Endothelial cell of umbilical vein (primary cell): ENCODE results near the gene IGFBP4. TPM values are rescaled to one million over a fixed set of nuclear protein-coding genes. Genes with fewer than 3 reads are reported as not detected.

Experiments
- BruUV-seq: library from RNA; stranded (reverse); fragments of 400-500 nt; replicated peaks from 2 replicates; lab custom pipeline; 2021; lab: Mats Ljungman, UMichigan
- CTCF ChIA-PET: fragments of 300-600, 350-600 bp; sonication (Branson Sonifier 250); formaldehyde crosslinking; loops from one replicate; lab custom pipeline; 2021; ENCODE audit warnings: antibody characterized with exemption, inconsistent platforms; lab: Charles Lee
- POLR2A ChIA-PET: fragments of 300-600, 350-600 bp; sonication (Branson Sonifier 250); formaldehyde crosslinking; loops from one replicate; lab custom pipeline; 2021; ENCODE audit warnings: antibody characterized with exemption, inconsistent platforms; lab: Charles Lee
- DNase-seq: peaks from one replicate; pipeline ENCODE4 v3.0.0-alpha.2; 2011; ENCODE audit warnings: low read depth, low spot score
- FAIRE-seq: peaks from 2 replicates; lab custom pipeline; 2011; peaks lifted over from hg19 to GRCh38; lab: Jason Lieb, UNC
- H2AFZ ChIP-seq: 2 replicates; pipeline ENCODE4 v1.6.0; 2012; ENCODE audit warnings: low read depth, low read length, control low read depth, inconsistent platforms
- H3K27ac ChIP-seq: 2 replicates; pipeline ENCODE4 v1.5.1; 2011; ENCODE audit warnings: low read depth, mild to moderate bottlenecking, control low read depth, low read length, moderate library complexity; ENCODE audit not compliant: insufficient read depth
- H3K27me3 ChIP-seq, 2 experiments: 2 replicates each; pipeline versions ENCODE4 v1.6.0 to v1.6.1; 2011; ENCODE audit warnings: low read length in 2 of 2, mixed read lengths in 1 of 2; ENCODE audit not compliant: control insufficient read depth in 2 of 2, insufficient read depth in 2 of 2
- H3K36me3 ChIP-seq, 2 experiments: 2 replicates in 1 of 2; 3 replicates in 1 of 2; pipeline ENCODE4 v1.5.1; 2011; ENCODE audit warnings: low read length in 2 of 2, mild to moderate bottlenecking in 1 of 2, moderate library complexity in 1 of 2; ENCODE audit not compliant: control insufficient read depth in 2 of 2, insufficient read depth in 2 of 2; ENCODE audit errors: extremely low read depth in 1 of 2
- H3K4me1 ChIP-seq: 3 replicates; pipeline ENCODE4 v1.5.1; 2011; ENCODE audit warnings: mild to moderate bottlenecking, low read length; ENCODE audit not compliant: control insufficient read depth, insufficient read depth; ENCODE audit errors: extremely low read depth
- H3K4me2 ChIP-seq: 2 replicates; pipeline ENCODE4 v1.6.1; 2011; ENCODE audit warnings: low read length, control low read depth, mixed read lengths; ENCODE audit not compliant: insufficient read depth
- H3K4me3 ChIP-seq, 3 experiments: fragments of 200-600 bp in 1 of 3; sonication (generic), shearing (Covaris generic) in 1 of 3; replicated peaks in 1 of 3; 2 replicates each; pipeline ENCODE4 v1.5.1; 2011 to 2016; ENCODE audit warnings: control low read depth in 3 of 3, low read length in 3 of 3, mild to moderate bottlenecking in 2 of 3, inconsistent platforms in 1 of 3, low read depth in 1 of 3, moderate library complexity in 1 of 3; ENCODE audit not compliant: insufficient read depth in 1 of 3
- H3K79me2 ChIP-seq: 2 replicates; pipeline ENCODE4 v1.6.0; 2012; ENCODE audit warnings: low read length, inconsistent platforms; ENCODE audit not compliant: control insufficient read depth, insufficient read depth
- H3K9ac ChIP-seq: replicated peaks from 2 replicates; pipeline ENCODE3; 2011; ENCODE audit warnings: low read length, control low read depth; ENCODE audit not compliant: insufficient read depth; ENCODE audit errors: extremely low read depth
- H3K9me1 ChIP-seq: replicated peaks from 3 replicates; pipeline ENCODE4 v1.6.0; 2011; ENCODE audit warnings: mild to moderate bottlenecking, low read length; ENCODE audit not compliant: control insufficient read depth, insufficient read depth; ENCODE audit errors: extremely low read depth
- H3K9me3 ChIP-seq: replicated peaks from 2 replicates; pipeline ENCODE4 v1.5.1; 2012; ENCODE audit warnings: low read length, inconsistent platforms; ENCODE audit not compliant: control insufficient read depth, insufficient read depth
- H4K20me1 ChIP-seq: replicated peaks from 2 replicates; pipeline ENCODE3; 2011; ENCODE audit warnings: mild to moderate bottlenecking, low read length; ENCODE audit not compliant: control insufficient read depth, insufficient read depth; ENCODE audit errors: extremely low read depth
- CTCF ChIP-seq, 2 donors: IDR thresholded peaks; 1 replicate in 1 of 2; 2 replicates in 1 of 2; pipeline ENCODE4 v1.5.1; 2011; ENCODE audit warnings: low read length in 2 of 2, mild to moderate bottlenecking in 2 of 2, moderate library complexity in 2 of 2, control low read depth in 1 of 2, inconsistent platforms in 1 of 2, low read depth in 1 of 2; ENCODE audit not compliant: insufficient read depth in 1 of 2; ENCODE audit errors: extremely low read depth in 1 of 2
- EZH2 ChIP-seq: IDR thresholded peaks from 2 replicates; pipeline ENCODE4 v1.6.1; 2012; ENCODE audit warnings: borderline replicate concordance, low read depth, mild to moderate bottlenecking, moderate library complexity, low read length, inconsistent platforms; ENCODE audit not compliant: severe bottlenecking
- FOS ChIP-seq: IDR thresholded peaks from 2 replicates; pipeline ENCODE4 v1.6.1; 2011; ENCODE audit warnings: mild to moderate bottlenecking, low read length, moderate library complexity, borderline replicate concordance; ENCODE audit not compliant: insufficient read depth
- GATA2 ChIP-seq: IDR thresholded peaks from 2 replicates; pipeline ENCODE4 v1.7.0; 2011; ENCODE audit warnings: low read depth, mild to moderate bottlenecking, moderate library complexity, mixed read lengths, low read length; ENCODE audit not compliant: insufficient read length, insufficient read depth
- JUN ChIP-seq: IDR thresholded peaks from 2 replicates; pipeline ENCODE4 v1.6.1; 2011; ENCODE audit warnings: borderline replicate concordance, low read depth; ENCODE audit not compliant: insufficient read length, insufficient read depth
- MAX ChIP-seq: IDR thresholded peaks from 2 replicates; pipeline ENCODE4 v1.6.1; 2011; ENCODE audit not compliant: insufficient read depth, insufficient read length
- MYC ChIP-seq: IDR thresholded peaks from one replicate; pipeline ENCODE4 v1.6.1; 2011; ENCODE audit warnings: mild to moderate bottlenecking, low read depth, low read length
- POLR2A ChIP-seq: IDR thresholded peaks from 2 replicates; pipeline ENCODE4 v1.6.1; 2012; ENCODE audit warnings: low read depth, mild to moderate bottlenecking, control low read depth, low read length
- POLR2AphosphoS5 ChIP-seq: IDR thresholded peaks from 2 replicates; pipeline ENCODE4 v1.6.1; 2012; ENCODE audit warnings: low read depth, mild to moderate bottlenecking, control low read depth, low read length, moderate library complexity; ENCODE audit not compliant: insufficient read depth
- dilution Hi-C: fragments of 300-500 bp; cut with MboI; formaldehyde crosslinking; loops from one replicate; pipeline ENCODE4 v1.15.0; 2019; ENCODE audit warnings: low sequenced_read_pairs; ENCODE audit not compliant: extremely low pct_ligation_motif_present
- intact Hi-C: fragments of 100-400 bp; cut with micrococcal nuclease; formaldehyde crosslinking; loops from one replicate; pipeline ENCODE4 v1.10.0; 2022
- polyA plus RNA-seq, 4 experiments: library from polyadenylated mRNA; depleted of rRNA in 3 of 4; stranded (reverse) in 3 of 4; unstranded in 1 of 4; fragments of >200 nt; gene quantifications; 2 replicates each; pipeline versions ENCODE4 v1.2.1 to v1.2.3, GENCODE V29; 2011 to 2012; ENCODE audit warnings: missing spikeins in 1 of 4
- total RNA-seq: library from RNA; stranded (reverse); gene quantifications from 2 replicates; pipeline ENCODE4 v1.2.3, GENCODE V29; 2021

IGFBP4 gene
- total and polyA plus RNA-seq, 2 donors (not counting 3 experiments of a cell fraction or from before 2014, with no cell fraction given) = 377 to 618 TPM

GRCh38 chr17:40452216-40452787, 9.1 kb downstream of the IGFBP4 start:
- Histone ChIP-seq H2AFZ (no peak overlapping the region), H4K20me1 (peaks cover 3% of the 10 kb centered on the region), H3K27me3 (no peaks in the 10 kb centered on the region), H3K4me3 (no peak overlapping the region), H3K27ac (no peak overlapping the region), H3K36me3 (peaks cover 29 to 47% of the 10 kb centered on the region in 2 experiments), H3K79me2 (peaks cover 47% of the 10 kb centered on the region), H3K4me2 (no peak overlapping the region), H3K4me1 (peaks cover 34% of the 10 kb centered on the region), H3K9me1 (no peaks in the 10 kb centered on the region), H3K9me3 (no peaks in the 10 kb centered on the region), H3K9ac (no peak overlapping the region)
- FAIRE-seq (no peak), DNase-seq (no peak)
- TF ChIP-seq JUN (no peak), GATA2 (no peak), MAX (no peak), POLR2AphosphoS5 (no peak), FOS (no peak)
- dilution Hi-C loops = no loop called here
- intact Hi-C loops = no loop called here
- POLR2A ChIA-PET = no interaction called here
- CTCF ChIA-PET = interaction anchor here (0.7 to 6.8 kb wide), 5 partner anchors 8 to 82 kb away, joined by 3 to 48 read pairs (median 8); no protein-coding TSS in a partner anchor
- BruUV-seq = no TSS peak

GRCh38 chr17:40452921-40453378, 9.7 kb downstream of the IGFBP4 start:
- Histone ChIP-seq H3K9me3 (no peaks in the 10 kb centered on the region), H3K27me3 (no peaks in the 10 kb centered on the region), H2AFZ (no peak overlapping the region), H3K9ac (no peak overlapping the region), H3K36me3 (peaks cover 29 to 53% of the 10 kb centered on the region in 2 experiments), H3K4me1 (peaks cover 27% of the 10 kb centered on the region), H3K79me2 (peaks cover 41% of the 10 kb centered on the region), H4K20me1 (peaks cover 3% of the 10 kb centered on the region), H3K9me1 (no peaks in the 10 kb centered on the region), H3K27ac (no peak overlapping the region), H3K4me3 (no peak overlapping the region), H3K4me2 (no peak overlapping the region)
- no peak for FAIRE-seq
- dilution Hi-C loops (no loop called here), intact Hi-C loops (no loop called here)
- CTCF ChIA-PET = interaction anchor here (1.7 kb wide), 1 partner anchor 23 kb away, joined by 4 read pairs; no protein-coding TSS in a partner anchor
- DNase-seq = no peak
- POLR2A ChIA-PET = no interaction called here
- TF ChIP-seq FOS = no peak
- no peak for TF ChIP-seq MYC
- TF ChIP-seq GATA2 = no peak
- TF ChIP-seq POLR2AphosphoS5 = no peak
- TF ChIP-seq JUN = no peak
- TF ChIP-seq EZH2 = no peak
- no peak for TF ChIP-seq POLR2A
- no peak for TF ChIP-seq CTCF (IDR thresholded peaks at IDR 0.05; ENCODE audit: extremely low read depth in 1 of 2, insufficient read depth in 1 of 2, low read depth in 1 of 2, low read length in 2 of 2)
- no peak for TF ChIP-seq MAX
- no TSS peak for BruUV-seq
